OCI-LY3 (cell line): ENCODE data around the gene BUD31.

ENCODE experiments used
- H2AFZ ChIP-seq: fragments of 200-600, 300-600 bp; shearing (Covaris generic); 2 replicates; pipeline ENCODE4 v1.6.0; 2014; ENCODE audit warnings: antibody characterized with exemption, low read depth, low read length
- H3K27ac ChIP-seq: fragments of 200-600, 300-600 bp; sonication (generic); 2 replicates; pipeline ENCODE4 v1.5.1; 2014; ENCODE audit warnings: mild to moderate bottlenecking, low read length, moderate library complexity, mixed read lengths
- H3K27me3 ChIP-seq: fragments of 200-600, 300-600 bp; sonication (generic); 2 replicates; pipeline ENCODE4 v1.6.1; 2014; ENCODE audit warnings: low read depth, low read length, mixed read lengths
- H3K36me3 ChIP-seq: fragments of 200-600, 300-600 bp; sonication (generic); replicated peaks from 2 replicates; pipeline ENCODE3; 2014; ENCODE audit warnings: low read depth, low read length, mixed read lengths
- H3K4me1 ChIP-seq: fragments of 300-600, 200-600 bp; sonication (generic); 2 replicates; pipeline ENCODE4 v1.6.1; 2014; ENCODE audit warnings: low read length, mixed read lengths
- H3K4me2 ChIP-seq: fragments of 200-600, 300-600 bp; sonication (generic); 2 replicates; pipeline ENCODE4 v1.6.1; 2014; ENCODE audit warnings: low read length, mixed read lengths
- H3K4me3 ChIP-seq: fragments of 300-600, 200-600 bp; sonication (generic); 2 replicates; pipeline ENCODE4 v1.5.1; 2014; ENCODE audit warnings: antibody characterized with exemption, mild to moderate bottlenecking, low read length, moderate library complexity
- H3K79me2 ChIP-seq: fragments of 300-600, 200-600 bp; shearing (Covaris generic); 2 replicates; pipeline ENCODE4 v1.6.1; 2014; ENCODE audit warnings: mild to moderate bottlenecking, low read length, mixed read lengths
- H3K9ac ChIP-seq: fragments of 300-600, 200-600 bp; shearing (Covaris generic); 2 replicates; pipeline ENCODE4 v1.6.0; 2014; ENCODE audit warnings: mild to moderate bottlenecking, low read length, moderate library complexity
- H3K9me3 ChIP-seq: fragments of 200-600, 300-600 bp; shearing (Covaris generic); 2 replicates; pipeline ENCODE4 v1.6.1; 2014; ENCODE audit warnings: low read length, mixed read lengths; ENCODE audit not compliant: insufficient read depth
- H4K20me1 ChIP-seq: fragments of 200-600, 300-600 bp; sonication (generic); 2 replicates; pipeline ENCODE4 v1.6.1; 2016; ENCODE audit warnings: low read length, mixed read lengths; ENCODE audit not compliant: insufficient read depth
- EZH2phosphoT487 ChIP-seq: fragments of 200-600 bp; shearing (Covaris generic); IDR thresholded peaks from 2 replicates; pipeline ENCODE4 v1.6.1; 2018; ENCODE audit warnings: antibody characterized with exemption, mixed run types, low read depth
- TF ChIP-seq, protein P1 (sequence below): fragments of 200-600, 300-600 bp; sonication (generic); IDR thresholded peaks from 2 replicates; pipeline ENCODE4 v1.5.1; 2014; ENCODE audit warnings: antibody characterized with exemption, low read length, low read depth

Gene BUD31

GRCh38 chr7:99365318-99366141 is 43.2 kb upstream of the BUD31 start:
- Histone ChIP-seq H2AFZ (no peak overlapping the region), H3K4me2 (no peak overlapping the region), H3K9me3 (no peaks in the 10 kb centered on the region), H4K20me1 (no peaks in the 10 kb centered on the region), H3K27me3 (no peaks in the 10 kb centered on the region), H3K9ac (no peak overlapping the region), H3K79me2 (no peaks in the 10 kb centered on the region), H3K4me1 (no peaks in the 10 kb centered on the region), H3K4me3 (no peak overlapping the region), H3K36me3 (peaks cover 27% of the 10 kb centered on the region), H3K27ac (no peak overlapping the region)
- TF ChIP-seq, protein P1, sequence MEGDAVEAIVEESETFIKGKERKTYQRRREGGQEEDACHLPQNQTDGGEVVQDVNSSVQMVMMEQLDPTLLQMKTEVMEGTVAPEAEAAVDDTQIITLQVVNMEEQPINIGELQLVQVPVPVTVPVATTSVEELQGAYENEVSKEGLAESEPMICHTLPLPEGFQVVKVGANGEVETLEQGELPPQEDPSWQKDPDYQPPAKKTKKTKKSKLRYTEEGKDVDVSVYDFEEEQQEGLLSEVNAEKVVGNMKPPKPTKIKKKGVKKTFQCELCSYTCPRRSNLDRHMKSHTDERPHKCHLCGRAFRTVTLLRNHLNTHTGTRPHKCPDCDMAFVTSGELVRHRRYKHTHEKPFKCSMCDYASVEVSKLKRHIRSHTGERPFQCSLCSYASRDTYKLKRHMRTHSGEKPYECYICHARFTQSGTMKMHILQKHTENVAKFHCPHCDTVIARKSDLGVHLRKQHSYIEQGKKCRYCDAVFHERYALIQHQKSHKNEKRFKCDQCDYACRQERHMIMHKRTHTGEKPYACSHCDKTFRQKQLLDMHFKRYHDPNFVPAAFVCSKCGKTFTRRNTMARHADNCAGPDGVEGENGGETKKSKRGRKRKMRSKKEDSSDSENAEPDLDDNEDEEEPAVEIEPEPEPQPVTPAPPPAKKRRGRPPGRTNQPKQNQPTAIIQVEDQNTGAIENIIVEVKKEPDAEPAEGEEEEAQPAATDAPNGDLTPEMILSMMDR, result peak; percentile 53
- no peak for TF ChIP-seq EZH2phosphoT487

- Histone ChIP-seq H3K4me1 (no peaks in the 10 kb centered on the region), H3K36me3 (peaks cover 25% of the 10 kb centered on the region), H4K20me1 (no peaks in the 10 kb centered on the region), H2AFZ (no peak overlapping the region), H3K79me2 (no peaks in the 10 kb centered on the region), H3K9me3 (no peaks in the 10 kb centered on the region), H3K4me2 (no peak overlapping the region), H3K9ac (no peak overlapping the region), H3K4me3 (no peak overlapping the region), H3K27ac (no peak overlapping the region), H3K27me3 (no peaks in the 10 kb centered on the region)
- no peak for TF ChIP-seq EZH2phosphoT487
- TF ChIP-seq, protein P1, result no peak
Measured at GRCh38 chr7:99366646-99367045, 42.1 kb upstream of the BUD31 start.

DNA sequence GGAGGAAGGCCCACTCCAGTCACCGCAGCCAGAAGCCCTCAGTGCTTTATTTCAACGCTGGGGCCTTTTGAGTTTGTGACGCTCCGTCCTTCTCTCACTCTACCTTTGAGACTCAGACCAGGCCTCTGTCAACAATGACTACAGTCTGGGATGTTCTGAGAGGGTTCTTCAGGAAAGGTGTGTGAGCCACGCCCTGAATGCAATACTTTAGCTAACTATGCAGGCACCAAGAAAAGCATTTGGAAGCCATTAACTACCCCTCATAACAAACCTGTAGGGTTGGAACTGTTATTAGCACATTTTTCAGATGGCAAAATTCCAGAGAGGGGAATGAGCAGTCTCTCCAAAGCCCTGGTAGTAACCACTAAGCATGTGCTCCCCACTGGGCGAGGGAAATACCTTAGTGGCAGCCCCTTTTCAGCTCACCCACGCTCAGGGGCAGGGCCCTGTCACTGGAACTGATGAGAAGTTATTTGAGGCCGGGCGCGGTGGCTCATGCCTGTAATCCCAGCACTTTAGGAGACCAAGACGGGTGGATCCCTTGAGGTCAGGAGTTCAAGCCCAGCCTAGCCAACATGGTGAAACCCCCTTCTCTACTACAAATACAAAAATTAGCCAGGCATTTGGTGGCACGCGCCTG is 39.9 kb upstream of the BUD31 start:
- Histone ChIP-seq H3K4me2 (no peak overlapping the region), H3K27me3 (no peaks in the 10 kb centered on the region), H3K27ac (no peak overlapping the region), H4K20me1 (no peaks in the 10 kb centered on the region), H3K79me2 (no peaks in the 10 kb centered on the region), H3K4me3 (no peak overlapping the region), H3K9me3 (no peaks in the 10 kb centered on the region), H3K9ac (no peak overlapping the region), H3K4me1 (peaks cover 2% of the 10 kb centered on the region; the same call in 1 of the 2 replicates), H2AFZ (no peak overlapping the region), H3K36me3 (peaks cover 19% of the 10 kb centered on the region)
- TF ChIP-seq, protein P1, result no peak
- TF ChIP-seq EZH2phosphoT487, result no peak

- H3K36me3 ChIP-seq, result peaks cover 16% of the 10 kb centered on the region
- H3K79me2 ChIP-seq, result peaks cover 4% of the 10 kb centered on the region
- no peak overlapping the region for H3K9ac ChIP-seq
- H3K4me3 ChIP-seq, result no peak overlapping the region
- H4K20me1 ChIP-seq, result no peaks in the 10 kb centered on the region
- H2AFZ ChIP-seq, result no peak overlapping the region
- peaks cover 3% of the 10 kb centered on the region; the same call in 1 of the 2 replicates for H3K4me1 ChIP-seq
- no peak overlapping the region for H3K4me2 ChIP-seq
- TF ChIP-seq EZH2phosphoT487, result no peak
- TF ChIP-seq, protein P1, result no peak
- H3K27me3 ChIP-seq, result no peaks in the 10 kb centered on the region
- no peak overlapping the region for H3K27ac ChIP-seq
- H3K9me3 ChIP-seq, result no peaks in the 10 kb centered on the region
Measured at GRCh38 chr7:99369767-99370391, 38.9 kb upstream of the BUD31 start.
